Neutrophil (primary cell): ENCODE results near the gene HCN3.
A peak's percentile ranks its signal among the peaks of the same experiment; 100 is the strongest.

ENCODE experiments used
- H3K27ac ChIP-seq: fragments of 200-600 bp; sonication (generic); 2 replicates; pipeline ENCODE4 v1.5.1; 2016; ENCODE audit warnings: mild to moderate bottlenecking, moderate library complexity
- H3K27me3 ChIP-seq: fragments of 200-600 bp; sonication (generic); 2 replicates; pipeline ENCODE4 v1.6.0; 2016; ENCODE audit warnings: mild to moderate bottlenecking
- H3K36me3 ChIP-seq: fragments of 200-600 bp; sonication (generic); 2 replicates; pipeline ENCODE4 v1.5.1; 2017
- H3K4me1 ChIP-seq, 2 experiments: fragments of 200-600 bp in 1 of 2; sonication (generic) in 1 of 2; 1 replicate in 1 of 2; 2 replicates in 1 of 2; pipeline versions ENCODE4 v1.5.1 to v1.6.1; 2013 to 2016; ENCODE audit warnings: low read depth in 1 of 2, low read length in 1 of 2, mild to moderate bottlenecking in 1 of 2, moderate library complexity in 1 of 2; ENCODE audit not compliant: control insufficient read depth in 1 of 2, insufficient read depth in 1 of 2
- H3K4me3 ChIP-seq, 2 experiments: fragments of 200-600 bp in 1 of 2; sonication (generic) in 1 of 2; 1 replicate in 1 of 2; 2 replicates in 1 of 2; pipeline ENCODE4 v1.5.1; 2013 to 2016; ENCODE audit warnings: low read depth in 1 of 2, low read length in 1 of 2, mild to moderate bottlenecking in 1 of 2, moderate library complexity in 1 of 2
- H3K9me3 ChIP-seq: fragments of 200-600 bp; sonication (generic); 2 replicates; pipeline ENCODE4 v1.5.1; 2016
- TF ChIP-seq, protein P1 (sequence below): fragments of 200-600 bp; sonication (generic); IDR thresholded peaks from 2 replicates; pipeline ENCODE4 v1.5.1; 2016; ENCODE audit warnings: antibody characterized with exemption

HCN3 gene

GRCh38 chr1:155322571-155322952, 45.3 kb downstream of the HCN3 start:
- Histone ChIP-seq H3K36me3 (peaks cover 15% of the 10 kb centered on the region), H3K4me1 (peaks cover 47 to 58% of the 10 kb centered on the region in 2 experiments), H3K4me3 (peak overlapping the region; percentile 77 to 100), H3K9me3 (no peaks in the 10 kb centered on the region), H3K27me3 (no peaks in the 10 kb centered on the region), H3K27ac (peak overlapping the region; percentile 90)
- TF ChIP-seq, protein P1, sequence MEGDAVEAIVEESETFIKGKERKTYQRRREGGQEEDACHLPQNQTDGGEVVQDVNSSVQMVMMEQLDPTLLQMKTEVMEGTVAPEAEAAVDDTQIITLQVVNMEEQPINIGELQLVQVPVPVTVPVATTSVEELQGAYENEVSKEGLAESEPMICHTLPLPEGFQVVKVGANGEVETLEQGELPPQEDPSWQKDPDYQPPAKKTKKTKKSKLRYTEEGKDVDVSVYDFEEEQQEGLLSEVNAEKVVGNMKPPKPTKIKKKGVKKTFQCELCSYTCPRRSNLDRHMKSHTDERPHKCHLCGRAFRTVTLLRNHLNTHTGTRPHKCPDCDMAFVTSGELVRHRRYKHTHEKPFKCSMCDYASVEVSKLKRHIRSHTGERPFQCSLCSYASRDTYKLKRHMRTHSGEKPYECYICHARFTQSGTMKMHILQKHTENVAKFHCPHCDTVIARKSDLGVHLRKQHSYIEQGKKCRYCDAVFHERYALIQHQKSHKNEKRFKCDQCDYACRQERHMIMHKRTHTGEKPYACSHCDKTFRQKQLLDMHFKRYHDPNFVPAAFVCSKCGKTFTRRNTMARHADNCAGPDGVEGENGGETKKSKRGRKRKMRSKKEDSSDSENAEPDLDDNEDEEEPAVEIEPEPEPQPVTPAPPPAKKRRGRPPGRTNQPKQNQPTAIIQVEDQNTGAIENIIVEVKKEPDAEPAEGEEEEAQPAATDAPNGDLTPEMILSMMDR, result no peak

DNA sequence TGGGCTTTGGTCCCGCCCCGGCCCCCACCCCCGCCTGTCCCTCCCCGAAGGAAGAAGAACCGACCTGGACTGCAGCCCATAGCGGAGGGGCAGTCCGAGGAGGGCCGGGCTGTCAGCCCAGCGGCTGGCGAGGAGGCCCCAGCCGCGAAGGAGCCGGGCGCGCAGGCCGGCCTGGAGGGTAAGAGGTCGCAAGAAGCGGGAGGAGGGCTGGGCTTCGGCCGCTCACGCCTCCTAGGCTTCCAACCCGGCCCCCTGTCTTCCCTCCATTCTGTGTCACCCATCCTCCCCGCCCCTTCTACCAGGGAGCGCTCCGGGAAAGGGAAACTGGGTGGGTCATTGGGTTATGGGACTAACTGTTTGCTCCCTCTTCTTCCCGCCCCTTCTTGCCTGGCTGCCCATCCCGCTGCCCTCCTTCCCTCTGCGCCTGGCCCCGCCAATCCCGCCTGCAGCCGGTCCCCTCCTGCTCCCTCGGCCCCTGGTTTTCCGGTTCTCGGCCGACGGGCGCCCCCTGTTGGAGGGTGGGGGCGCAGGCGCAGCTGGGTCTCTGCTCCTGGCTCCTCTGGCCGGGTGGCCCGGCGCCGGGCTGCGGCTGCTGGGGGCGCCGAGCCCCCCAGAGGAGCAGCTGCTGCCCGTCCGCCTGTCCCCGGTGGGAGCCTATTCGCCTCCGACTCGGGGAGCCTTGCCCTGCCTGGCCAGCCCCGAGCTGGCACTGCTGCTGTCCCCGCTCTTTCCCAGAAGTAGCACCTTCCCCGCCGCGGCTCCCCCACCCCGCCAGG, 45.9 kb downstream of the HCN3 start:
- peaks cover 47 to 58% of the 10 kb centered on the region in 2 experiments for H3K4me1 ChIP-seq
- TF ChIP-seq, protein P1, result peak; percentile 95
- peaks cover 12% of the 10 kb centered on the region for H3K36me3 ChIP-seq
- H3K9me3 ChIP-seq, result no peaks in the 10 kb centered on the region
- peak overlapping the region; percentile 77 to 100 for H3K4me3 ChIP-seq
- H3K27ac ChIP-seq, result peak overlapping the region; percentile 90
- no peaks in the 10 kb centered on the region for H3K27me3 ChIP-seq

DNA sequence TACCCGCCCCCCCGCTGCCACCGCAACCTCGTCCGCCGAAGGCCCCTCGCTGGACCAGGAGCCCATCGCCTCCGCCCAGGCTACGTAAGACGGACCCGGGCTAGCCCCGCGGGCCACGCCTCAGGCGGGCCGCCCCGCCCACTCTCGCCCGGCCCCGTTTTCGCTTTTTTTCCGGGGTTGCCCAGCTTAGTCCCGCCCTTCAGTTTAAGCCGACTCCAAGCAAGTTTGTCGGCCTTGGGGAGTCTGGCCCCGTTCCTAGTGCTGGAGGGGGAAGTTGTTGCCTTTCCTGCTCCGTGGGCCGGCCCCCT, 46.4 kb downstream of the HCN3 start:
- H3K36me3 ChIP-seq, result peaks cover 7% of the 10 kb centered on the region
- TF ChIP-seq, protein P1, result no peak
- H3K4me3 ChIP-seq, result peak overlapping the region; percentile 77 to 100
- no peaks in the 10 kb centered on the region for H3K9me3 ChIP-seq
- peaks cover 47 to 58% of the 10 kb centered on the region in 2 experiments for H3K4me1 ChIP-seq
- H3K27me3 ChIP-seq, result no peaks in the 10 kb centered on the region
- H3K27ac ChIP-seq, result peak overlapping the region; percentile 90

- Histone ChIP-seq H3K9me3 (no peaks in the 10 kb centered on the region), H3K27ac (peak overlapping the region; percentile 90), H3K4me3 (peak overlapping the region; percentile 77 to 100), H3K36me3 (peaks cover 3% of the 10 kb centered on the region), H3K4me1 (peaks cover 46 to 56% of the 10 kb centered on the region in 2 experiments), H3K27me3 (no peaks in the 10 kb centered on the region)
- TF ChIP-seq, protein P1, result peak; percentile 46
These were observed 46.9 kb downstream of the HCN3 start for GRCh38 chr1:155324037-155324716.

- Histone ChIP-seq H3K36me3 (peaks cover 5% of the 10 kb centered on the region), H3K4me1 (peaks cover 38 to 48% of the 10 kb centered on the region in 2 experiments), H3K9me3 (no peaks in the 10 kb centered on the region), H3K27me3 (no peaks in the 10 kb centered on the region), H3K4me3 (peak overlapping the region; percentile 77 to 100), H3K27ac (peak overlapping the region; percentile 90)
- TF ChIP-seq, protein P1, result no peak
These were observed 47.7 kb downstream of the HCN3 start for GRCh38 chr1:155324717-155325602.
